GM03348 (cell line): ENCODE data around the gene SORBS1.

Source experiments
- DNase-seq: peaks from one replicate; pipeline ENCODE4 v3.0.0; 2012; ENCODE audit warnings: low spot score

The SORBS1 gene

DNA sequence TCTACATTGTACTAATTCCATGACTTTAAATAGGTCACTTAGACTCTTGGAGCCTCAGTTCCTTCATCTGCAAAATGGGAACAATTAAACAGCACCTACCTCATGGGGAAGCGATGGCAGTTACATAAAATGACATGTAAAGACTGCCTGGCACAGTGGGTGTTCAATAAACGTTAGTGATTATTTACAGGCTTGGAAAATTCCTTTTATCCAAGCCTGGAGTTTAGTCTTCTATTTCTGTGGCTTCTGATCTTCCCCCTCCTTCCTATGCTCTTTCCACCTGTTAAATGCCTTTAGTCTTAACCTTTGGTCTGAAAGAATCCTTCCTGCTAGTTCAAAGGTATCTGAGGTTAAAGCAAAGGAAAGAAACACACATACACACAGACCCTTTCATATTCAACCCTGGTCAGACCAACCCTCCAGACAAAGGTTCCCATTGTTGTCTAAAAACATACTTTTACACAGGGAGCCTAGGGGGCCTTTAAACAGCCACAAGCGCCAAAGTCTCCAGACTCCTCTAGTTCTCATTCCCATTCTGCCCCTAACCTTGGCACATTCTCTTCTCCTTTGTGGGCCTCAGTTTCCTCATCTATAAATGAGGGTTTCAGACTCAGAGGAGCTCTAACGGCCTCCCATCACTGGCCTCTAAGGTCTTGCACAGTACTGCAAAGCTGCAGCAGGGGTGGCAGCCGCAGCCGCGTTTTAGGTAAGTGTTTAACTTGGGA is 21.4 kb downstream of the SORBS1 start:
- no peak for DNase-seq

DNA sequence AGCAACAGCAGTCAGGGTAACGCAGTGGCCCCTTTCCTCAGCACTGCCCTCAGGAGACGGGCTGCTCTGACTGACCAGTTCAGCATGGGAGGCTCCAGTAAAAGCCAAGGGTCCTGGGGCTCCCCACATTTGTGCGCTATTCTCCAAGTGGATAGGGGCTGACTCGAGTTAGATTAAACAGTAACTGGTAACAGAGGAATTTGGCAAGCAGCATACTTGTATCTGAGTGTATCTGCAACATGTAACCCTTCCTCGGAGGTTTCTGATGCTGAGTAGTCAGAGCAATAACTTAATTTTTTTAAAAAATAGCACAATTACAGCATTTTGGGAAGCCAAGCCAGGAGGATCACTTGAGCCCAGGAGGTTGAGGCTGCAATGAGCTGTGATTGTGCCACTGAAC is 22.8 kb downstream of the SORBS1 start:
- no peak for DNase-seq

DNA sequence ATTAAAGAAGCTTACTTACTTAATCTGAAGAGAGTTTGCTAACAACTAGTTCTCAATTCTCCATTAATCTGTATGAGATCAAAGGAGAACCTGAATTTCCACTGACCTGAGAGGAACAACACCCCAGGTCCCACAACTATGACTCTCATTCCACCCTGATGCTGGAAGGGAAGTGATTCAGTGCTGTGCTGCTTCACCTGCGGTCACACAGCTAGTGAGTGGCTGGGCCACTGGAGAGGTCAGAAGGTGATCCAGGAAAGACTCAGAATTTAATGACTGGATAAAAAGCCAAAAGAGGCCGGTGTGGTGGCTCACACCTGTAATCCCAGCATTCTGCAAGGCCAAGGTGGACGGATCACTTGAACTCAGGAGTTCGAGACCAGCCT is 23.6 kb downstream of the SORBS1 start:
- DNase-seq = no peak

DNA sequence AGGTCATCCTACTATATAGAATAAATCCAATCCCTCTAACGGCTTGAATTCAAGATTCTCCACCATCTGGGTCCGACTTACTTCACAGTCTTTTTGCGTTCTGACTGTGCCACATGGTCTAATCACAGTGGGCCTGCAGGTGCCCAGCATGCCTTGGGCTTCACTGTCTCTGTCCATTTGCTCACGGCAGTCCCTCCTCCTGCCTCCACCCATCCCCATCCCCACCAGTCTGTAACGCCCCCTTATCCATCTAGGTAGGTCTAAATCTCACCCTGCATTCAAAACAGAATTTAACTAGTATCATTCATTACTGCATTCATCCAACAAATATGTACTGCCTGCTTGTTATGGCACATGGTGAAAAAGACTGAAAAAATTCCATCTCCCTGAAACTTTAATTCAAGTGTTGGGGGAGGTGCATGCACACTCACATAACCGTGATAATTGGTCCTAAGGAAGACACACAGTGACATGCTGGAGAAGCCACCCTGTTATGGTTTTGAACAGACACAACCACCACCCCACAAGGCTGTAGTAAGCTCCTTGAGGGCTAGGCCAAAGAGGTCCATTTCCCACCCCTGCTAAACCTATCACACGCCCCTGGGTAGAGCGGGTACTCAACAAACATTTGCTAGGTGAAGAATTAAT is 24.2 kb downstream of the SORBS1 start:
- no peak for DNase-seq

DNA sequence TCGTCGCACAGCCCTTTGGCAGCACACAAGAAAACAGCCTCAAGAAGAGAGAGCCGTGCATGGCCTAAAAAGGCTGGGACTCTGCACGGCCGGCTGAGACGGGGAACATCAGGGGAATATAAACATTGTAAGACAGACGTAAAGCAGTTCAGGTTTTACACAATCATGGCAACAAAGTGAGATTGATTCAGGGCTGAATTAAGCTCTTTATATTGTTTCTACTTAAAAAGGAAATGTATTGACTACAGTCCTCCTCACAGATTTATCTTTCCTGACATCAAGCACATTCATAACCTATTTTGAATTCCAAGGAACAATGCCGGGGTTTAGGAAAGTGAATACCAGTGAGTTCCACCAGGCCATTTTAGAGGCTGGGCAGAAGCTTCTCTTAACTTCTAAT is 25.2 kb downstream of the SORBS1 start:
- no peak for DNase-seq

DNA sequence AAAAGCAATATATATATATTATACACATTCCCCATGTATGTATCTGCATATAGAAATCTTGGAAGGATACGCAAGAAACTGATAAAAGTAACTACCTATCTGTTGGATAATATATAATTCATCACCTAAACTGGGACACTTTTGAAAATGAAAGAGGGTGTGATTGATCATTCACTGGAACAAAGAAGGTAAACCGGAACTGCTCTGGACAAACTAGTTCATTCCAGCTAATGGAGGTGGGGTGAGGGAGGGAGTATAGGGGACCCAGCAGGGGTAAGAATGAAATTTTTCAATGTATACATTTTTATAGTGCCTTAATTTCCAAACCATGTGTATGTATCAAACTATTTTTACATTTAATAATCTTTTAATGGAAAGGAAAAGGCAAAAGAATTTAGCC is 25.6 kb downstream of the SORBS1 start:
- DNase-seq = no peak

DNA sequence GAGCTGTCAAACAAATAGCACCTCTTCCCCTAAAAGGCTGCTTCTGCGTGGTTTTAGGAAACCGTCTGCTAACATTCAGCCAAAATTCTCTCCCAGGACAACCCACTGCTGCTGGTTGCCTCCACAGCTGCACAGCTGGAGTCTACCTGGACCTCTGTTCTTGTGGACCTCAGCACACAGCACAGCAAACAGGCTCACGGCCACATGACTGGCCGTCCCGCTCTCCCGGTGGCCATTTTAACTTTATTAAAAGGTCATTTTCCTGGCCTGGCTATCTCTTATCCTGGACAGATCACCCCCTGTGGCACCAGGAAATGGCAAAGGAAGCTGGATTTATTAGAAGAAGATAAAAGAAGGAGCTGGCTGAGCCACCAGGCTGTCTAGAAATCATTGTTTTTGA is 27.6 kb downstream of the SORBS1 start:
- DNase-seq = no peak

DNA sequence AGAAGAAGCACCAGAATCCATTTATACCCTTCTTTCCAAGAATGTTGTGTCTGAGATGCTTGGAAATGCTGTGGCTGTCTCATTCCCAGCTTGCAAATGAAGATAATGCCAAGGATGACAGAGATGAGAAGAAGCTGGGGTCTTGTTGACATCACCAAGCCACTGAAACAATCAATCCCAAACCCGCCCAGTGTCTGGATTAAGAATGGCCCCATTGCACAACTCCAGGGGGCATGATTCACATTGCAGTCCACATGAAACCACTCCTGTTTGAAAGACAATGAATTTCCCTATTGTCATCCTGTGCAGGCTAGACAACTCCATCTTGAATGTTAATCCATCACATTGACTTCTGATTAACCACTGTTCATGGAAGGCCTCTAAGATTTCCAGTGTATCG is 28.6 kb downstream of the SORBS1 start:
- DNase-seq = no peak

DNA sequence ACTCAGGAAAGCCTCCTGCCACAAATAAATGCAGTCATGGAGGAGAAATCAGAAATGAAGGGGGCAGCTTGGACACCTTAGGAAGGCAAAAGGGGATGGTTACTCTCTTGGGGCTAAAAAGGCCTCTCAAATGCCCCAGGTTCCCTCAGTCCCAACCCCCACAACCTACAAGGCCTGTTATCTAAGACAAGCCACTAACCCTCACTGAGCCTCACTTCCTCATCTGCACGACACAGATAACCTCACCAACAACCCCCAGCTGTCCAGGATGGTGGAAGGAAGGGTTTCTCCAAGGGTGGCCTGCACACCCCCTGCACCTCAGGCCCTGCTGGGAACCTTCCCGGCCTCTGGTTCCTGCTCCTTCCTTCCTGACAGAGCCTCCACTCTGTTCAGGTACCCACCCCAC is 29.2 kb downstream of the SORBS1 start:
- DNase-seq = no peak

DNA sequence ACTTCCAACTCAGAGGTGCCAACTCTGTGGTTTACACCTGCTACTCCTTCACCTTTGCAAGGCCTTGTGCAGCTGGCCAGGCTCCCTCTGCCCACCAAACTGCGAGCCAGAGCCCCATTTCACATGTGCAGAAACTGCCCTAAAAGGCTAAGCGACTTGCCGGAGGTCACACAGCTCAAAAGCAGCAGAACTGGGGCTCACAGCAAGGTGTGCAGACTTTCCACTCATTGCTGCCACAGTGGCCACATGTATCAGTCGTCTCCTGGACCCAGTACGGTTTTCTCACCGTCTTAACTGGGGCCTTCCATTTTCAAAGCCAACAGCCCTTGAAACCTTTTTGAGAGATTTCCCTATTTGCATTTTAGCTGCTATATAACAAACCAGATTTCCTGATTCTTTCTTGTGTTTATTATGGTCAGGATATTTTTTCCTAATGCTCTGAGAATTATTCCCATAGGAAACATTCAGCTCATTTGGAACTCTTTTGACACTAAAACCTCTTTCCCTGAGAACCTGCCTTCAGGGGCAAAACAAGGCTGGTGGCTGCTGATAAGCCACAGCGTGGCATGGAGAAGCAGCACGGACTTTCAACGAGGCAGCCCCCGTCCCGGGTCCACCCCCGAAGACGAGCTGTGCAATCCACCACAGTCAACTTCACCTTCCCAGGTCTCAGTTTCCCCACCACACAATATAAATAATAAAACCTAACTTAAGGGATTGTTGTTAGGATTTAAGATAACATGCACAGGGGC is 29.9 kb downstream of the SORBS1 start:
- no peak for DNase-seq

DNA sequence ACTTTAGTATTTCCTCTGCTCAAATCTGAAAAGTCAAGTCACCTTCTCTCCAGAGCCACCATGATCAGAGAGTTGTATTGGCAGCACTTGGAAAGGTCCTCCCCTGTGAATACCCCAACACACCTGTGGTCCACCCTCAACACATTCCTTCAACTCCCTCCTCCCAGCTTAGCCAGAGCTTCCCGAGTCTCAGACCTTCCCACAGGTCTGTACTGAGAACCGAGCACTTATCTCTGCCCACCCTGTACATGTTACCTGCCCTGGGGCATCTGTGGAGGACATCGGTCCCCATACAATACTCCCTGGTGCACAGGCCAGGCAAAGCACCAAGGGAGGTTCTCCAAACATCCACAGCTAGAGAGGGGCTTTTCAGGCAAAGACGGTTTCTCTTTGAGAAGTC is 30.6 kb downstream of the SORBS1 start:
- DNase-seq = no peak

DNA sequence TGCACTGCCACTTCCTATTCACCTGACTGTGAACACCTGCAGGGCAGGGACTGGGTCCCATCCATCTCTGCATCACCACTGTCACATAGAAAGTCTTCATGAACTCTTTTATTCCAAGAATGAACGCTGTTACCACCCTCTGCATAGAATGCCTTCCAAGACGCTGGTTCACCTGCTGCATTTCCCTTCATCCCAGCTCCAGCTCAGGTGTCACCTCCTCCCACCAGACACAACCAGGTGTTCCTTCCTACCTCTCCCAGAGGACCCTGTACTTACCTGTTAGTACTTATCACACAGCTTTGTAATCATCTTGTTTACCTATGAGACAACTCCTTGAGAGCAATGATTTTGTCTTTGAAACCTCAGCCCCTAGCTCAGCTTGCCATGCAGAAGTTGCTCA is 31.1 kb downstream of the SORBS1 start:
- no peak for DNase-seq

DNA sequence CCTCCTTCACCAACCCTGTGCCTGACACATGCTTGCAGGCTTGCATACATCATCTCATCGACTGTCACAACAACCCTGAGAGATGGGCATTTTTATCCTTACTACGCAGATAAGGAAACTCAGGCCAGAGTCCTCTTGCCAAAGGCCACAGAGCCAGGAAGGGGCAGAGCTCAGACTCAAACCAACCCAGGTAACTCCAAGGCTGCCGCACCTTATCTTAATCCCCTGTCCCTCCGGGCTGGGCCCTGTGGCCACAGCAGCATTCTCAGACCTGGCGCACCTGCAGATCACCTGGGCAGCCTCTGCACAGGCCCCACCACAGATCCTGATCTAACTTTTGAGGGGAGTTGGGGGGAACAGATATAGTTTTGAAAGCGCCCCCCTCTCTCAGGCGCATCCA is 35.1 kb downstream of the SORBS1 start:
- no peak for DNase-seq

DNA sequence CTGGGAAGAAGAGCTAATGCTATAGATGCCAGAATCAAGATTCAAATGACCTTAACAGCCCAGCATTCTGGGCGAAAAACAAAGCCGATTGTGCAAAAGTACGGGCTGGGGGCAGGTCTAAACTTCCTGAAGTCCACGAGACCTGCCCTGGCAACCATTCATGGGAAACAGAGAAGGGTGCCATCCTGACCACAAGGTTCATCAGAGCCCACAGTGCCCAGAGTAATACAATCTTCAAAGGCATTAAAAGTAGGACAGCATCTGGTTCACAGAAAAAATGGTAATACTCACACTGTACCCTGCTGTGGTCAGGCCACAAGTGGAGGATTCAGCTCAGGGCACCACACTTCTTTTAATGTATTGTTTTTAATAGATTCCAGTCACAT is 36.1 kb downstream of the SORBS1 start:
- no peak for DNase-seq

DNA sequence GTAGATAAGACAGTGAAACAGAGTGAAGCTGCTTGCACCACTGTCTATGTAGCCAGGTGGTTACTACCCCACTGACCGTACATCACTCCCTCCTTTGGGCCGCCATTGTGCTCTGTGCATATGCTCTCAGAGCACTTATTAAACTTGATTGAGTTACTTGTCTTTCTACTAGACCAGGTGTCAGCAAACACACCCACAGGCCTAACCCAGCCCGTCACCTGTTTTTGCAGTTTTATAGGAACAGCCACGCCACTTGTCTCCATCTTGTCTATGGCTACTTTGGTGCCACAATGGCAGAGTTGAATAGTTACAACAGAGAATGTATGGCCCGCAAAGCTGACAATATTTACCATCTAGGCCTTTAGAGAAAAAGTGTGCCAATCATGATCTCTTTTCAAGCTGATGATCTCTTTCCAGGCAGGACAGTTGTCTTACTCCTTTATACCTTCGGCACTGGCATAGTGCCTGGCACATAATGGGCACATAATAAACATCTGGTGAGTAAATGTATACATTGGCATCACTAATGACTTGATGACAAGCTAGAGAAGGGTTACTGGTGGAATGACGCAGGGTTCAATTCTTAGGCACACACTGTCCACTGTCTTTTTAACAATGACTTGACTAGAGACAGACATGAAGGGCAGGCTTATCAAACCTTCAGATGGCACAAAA is 36.7 kb downstream of the SORBS1 start:
- DNase-seq = no peak

DNA sequence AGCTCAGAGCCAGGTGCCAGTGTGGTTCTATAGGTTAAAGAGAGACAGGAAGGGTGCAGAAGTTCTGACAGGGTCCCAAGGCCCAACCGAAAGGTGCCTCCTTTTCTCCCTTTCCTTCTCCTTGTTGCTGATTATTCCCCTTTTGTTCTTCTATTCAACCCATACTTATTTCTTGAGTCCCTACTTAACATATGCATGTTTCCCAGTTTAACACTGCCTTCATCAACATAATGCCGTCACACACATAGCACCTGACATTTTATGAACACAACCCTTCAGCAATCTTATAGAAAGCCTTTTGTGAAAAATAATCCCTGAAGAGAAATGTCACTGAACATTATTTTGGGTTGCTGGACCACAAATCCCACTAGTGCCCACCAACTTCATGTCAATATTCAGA is 39.1 kb downstream of the SORBS1 start:
- DNase-seq = no peak

DNA sequence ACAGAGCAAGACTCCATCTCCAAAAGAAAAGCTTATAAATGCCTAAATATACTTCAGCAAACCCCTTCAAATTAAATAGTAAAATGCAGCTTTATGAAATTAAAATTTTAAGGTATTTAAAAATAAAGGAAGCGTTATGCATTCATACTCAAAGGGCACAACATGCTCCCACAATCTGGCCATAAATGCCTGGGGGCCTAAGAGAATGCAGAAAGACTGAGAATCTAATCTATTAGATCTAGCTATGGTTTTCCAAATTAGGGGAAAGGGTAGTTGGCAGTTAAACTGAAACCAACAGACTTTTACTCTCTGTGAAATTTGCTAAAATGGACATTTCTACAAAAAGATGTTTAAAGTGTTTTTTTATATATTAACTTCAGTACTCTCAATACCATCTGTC is 40.6 kb downstream of the SORBS1 start:
- no peak for DNase-seq

DNA sequence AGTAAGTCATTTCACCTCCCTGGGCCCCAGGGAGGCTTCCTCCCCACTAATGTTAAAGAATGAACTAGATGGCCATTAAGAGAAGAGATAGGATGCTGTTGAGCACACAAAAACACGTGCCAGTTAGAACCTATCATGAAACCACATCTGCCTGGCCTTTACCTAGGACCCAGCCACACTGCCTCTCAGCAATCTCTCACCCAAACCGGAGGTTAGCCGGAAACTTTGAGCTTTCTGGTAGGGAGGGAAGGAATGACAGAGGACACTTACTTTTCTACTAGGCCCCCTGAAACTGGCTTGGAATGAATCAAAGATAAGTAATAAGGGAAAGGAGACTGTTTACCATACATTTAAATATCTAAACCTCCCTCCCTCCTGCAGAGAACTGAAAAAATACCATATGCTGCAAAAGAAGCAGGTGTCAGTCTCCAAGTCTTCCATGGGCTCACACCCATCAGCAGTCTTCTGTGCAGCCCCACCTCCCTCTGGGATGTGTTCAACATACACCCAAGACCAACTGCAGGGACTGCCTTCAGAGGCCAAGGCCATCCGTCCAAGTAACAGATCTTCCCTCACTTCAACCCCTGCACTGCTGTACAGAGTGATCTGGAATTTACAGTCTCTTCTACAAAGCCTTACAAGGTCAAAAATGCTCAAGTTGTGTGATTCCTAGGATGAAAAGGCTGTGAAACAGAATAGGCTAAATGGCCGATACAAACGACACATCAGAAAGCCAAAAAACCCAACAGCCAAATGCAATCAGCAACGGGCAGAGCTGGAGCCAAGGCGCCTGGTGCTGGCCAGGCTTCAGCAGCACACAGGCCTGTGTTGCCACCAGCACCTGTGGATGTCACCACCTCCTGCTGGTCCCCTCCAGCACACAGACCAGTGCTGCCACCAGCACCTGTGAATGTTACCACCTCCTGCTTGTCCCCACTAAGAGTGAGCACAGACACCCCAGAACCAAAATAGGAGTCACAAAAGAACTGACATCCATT is 42.4 kb downstream of the SORBS1 start:
- DNase-seq = no peak

DNA sequence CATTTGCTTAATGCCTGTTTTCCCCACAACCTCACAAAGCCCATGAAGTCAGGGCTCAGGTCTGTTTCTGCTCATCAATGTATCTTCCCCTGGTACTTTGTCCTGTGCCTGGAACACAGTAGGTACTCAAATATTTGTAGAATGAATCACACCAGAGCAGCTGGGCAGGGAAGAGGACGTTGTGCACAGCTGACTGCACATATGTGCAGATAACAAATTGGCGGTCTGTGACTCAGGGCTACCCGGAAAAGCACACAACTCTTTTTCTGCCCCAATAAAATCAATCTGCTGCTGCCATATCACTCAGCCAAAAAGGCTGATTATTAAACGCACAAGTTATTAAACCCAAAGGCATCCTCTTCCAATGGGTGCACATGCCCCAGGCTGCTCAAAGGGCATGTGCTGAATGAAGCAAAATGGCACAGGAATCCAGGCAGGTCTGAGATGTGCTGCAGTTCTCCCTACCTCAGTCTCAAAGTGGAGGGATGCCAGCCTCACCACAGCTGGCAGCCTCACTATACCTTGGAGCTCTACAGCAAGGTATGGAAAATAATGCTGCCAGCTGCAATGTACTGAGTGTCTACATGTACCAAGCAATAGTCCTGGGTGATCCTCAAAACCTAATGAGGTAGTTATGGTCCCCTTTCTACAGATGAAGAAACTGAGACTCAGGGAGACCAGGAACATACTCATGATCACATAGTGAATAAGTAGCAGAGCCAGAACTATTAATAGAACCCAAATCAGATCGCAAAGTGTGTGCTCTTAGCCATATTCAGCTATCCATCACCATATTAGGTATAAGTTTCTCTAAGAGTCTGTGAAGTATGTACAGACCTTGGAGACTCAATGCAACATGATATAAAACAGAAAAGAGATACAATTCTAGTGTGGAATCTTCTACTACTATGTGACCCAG is 43.4 kb downstream of the SORBS1 start:
- peak; percentile 74 for DNase-seq

DNA sequence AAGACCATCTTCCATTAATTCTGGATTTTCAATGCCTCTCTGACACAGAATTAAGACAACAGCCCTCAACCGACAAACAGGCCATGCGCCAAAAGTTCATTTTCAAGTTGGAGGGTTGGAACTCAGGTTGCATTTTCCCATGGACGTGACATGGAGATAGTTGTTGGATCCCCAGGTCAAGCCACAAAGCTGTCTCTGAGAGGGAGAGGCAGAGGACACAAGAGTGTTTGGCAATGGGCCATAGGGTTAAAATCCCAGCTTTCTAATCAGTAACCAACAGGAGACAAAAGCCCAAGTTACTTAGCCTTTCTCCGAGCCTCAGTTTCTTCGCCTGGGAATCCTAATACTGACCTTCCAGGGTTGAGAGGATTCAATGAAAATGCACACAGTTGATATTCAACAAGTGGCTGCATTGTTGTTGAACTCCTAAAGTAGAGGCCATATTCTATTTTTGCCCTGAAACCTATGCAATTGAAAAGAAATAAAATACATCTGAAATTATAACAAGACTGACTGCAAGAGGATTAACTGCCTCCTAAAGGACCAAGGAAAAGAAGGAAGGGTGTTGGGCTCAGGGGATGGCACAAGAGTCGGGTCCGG is 44.3 kb downstream of the SORBS1 start:
- DNase-seq = no peak
